MCF 10A (cell line): ENCODE measurements around the gene SNCB. TPM values are rescaled to one million over a fixed set of nuclear protein-coding genes. Genes with fewer than 3 reads are reported as not detected.

ENCODE experiments used
- BruUV-seq: library from RNA; stranded (reverse); fragments of 400-500 nt; replicated peaks from 2 replicates; lab custom pipeline; 2021; lab: Mats Ljungman, UMichigan
- CTCF ChIA-PET: fragments of 300-600 bp; sonication (Branson Sonifier 250); formaldehyde crosslinking; extraction: SDS; loops from one replicate; lab custom pipeline; 2021; ENCODE audit warnings: antibody characterized with exemption, inconsistent platforms; lab: Yijun Ruan, JAX
- POLR2A ChIA-PET: fragments of 300-600, 350-650 bp; sonication (Branson Sonifier 250); formaldehyde crosslinking; extraction: SDS; loops from one replicate; lab custom pipeline; 2020; ENCODE audit warnings: antibody characterized with exemption, inconsistent platforms; lab: Yijun Ruan, JAX
- DNase-seq: peaks from one replicate; pipeline ENCODE4 v3.0.0-alpha.2; 2018; ENCODE audit not compliant: unreplicated experiment
- H3K27ac Mint-ChIP-seq: one replicate; pipeline ENCODE4 v1.8.0; 2022; ENCODE audit warnings: mild to moderate bottlenecking, low read depth, mixed read lengths; ENCODE audit not compliant: unreplicated experiment
- H3K27me3 Mint-ChIP-seq: one replicate; pipeline ENCODE4 v1.8.0; 2022; ENCODE audit warnings: mixed read lengths; ENCODE audit not compliant: insufficient read depth, unreplicated experiment
- H3K36me3 Mint-ChIP-seq: one replicate; pipeline ENCODE4 v1.8.0; 2022; ENCODE audit warnings: mild to moderate bottlenecking, moderate library complexity, mixed read lengths; ENCODE audit not compliant: insufficient read depth, unreplicated experiment
- H3K4me1 Mint-ChIP-seq: one replicate; pipeline ENCODE4 v1.8.0; 2022; ENCODE audit warnings: mixed read lengths; ENCODE audit not compliant: insufficient read depth, unreplicated experiment
- H3K4me3 Mint-ChIP-seq: one replicate; pipeline ENCODE4 v1.8.0; 2022; ENCODE audit warnings: mild to moderate bottlenecking, moderate library complexity, mixed read lengths; ENCODE audit not compliant: unreplicated experiment
- H3K9me3 Mint-ChIP-seq: one replicate; pipeline ENCODE4 v1.8.0; 2022; ENCODE audit warnings: mixed read lengths; ENCODE audit not compliant: unreplicated experiment
- intact Hi-C: fragments of 100-400 bp; cut with micrococcal nuclease; formaldehyde crosslinking; loops from 2 replicates; pipeline ENCODE4 v1.14.1; 2022
- total RNA-seq: library from RNA; stranded (reverse); gene quantifications from 2 replicates; pipeline ENCODE4 v1.2.3, GENCODE V29; 2022
- TF ChIP-seq, protein P1 (sequence below): fragments of 200-600 bp; IDR thresholded peaks from one replicate; pipeline ENCODE4 v1.8.0; 2022; ENCODE audit warnings: antibody characterized with exemption, mild to moderate bottlenecking; ENCODE audit not compliant: unreplicated experiment

The SNCB gene
- total RNA-seq, 1 experiment from 2014 or later = not detected

- TF ChIP-seq, protein P1, sequence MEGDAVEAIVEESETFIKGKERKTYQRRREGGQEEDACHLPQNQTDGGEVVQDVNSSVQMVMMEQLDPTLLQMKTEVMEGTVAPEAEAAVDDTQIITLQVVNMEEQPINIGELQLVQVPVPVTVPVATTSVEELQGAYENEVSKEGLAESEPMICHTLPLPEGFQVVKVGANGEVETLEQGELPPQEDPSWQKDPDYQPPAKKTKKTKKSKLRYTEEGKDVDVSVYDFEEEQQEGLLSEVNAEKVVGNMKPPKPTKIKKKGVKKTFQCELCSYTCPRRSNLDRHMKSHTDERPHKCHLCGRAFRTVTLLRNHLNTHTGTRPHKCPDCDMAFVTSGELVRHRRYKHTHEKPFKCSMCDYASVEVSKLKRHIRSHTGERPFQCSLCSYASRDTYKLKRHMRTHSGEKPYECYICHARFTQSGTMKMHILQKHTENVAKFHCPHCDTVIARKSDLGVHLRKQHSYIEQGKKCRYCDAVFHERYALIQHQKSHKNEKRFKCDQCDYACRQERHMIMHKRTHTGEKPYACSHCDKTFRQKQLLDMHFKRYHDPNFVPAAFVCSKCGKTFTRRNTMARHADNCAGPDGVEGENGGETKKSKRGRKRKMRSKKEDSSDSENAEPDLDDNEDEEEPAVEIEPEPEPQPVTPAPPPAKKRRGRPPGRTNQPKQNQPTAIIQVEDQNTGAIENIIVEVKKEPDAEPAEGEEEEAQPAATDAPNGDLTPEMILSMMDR = no peak
- DNase-seq = no peak
- intact Hi-C loops = no loop called here
- H3K27me3 Mint-ChIP-seq = no peaks in the 10 kb centered on the region
- H3K9me3 Mint-ChIP-seq = no peaks in the 10 kb centered on the region
- POLR2A ChIA-PET = interaction anchor here (0.8 to 1.1 kb wide), 2 partner anchors 39 to 133 kb away, joined by 3 read pairs; partner anchors contain the start of gene FAF2
- peaks cover 5% of the 10 kb centered on the region for H3K4me1 Mint-ChIP-seq
- no peaks in the 10 kb centered on the region for H3K36me3 Mint-ChIP-seq
- no TSS peak for BruUV-seq
- no peak overlapping the region for H3K27ac Mint-ChIP-seq
- H3K4me3 Mint-ChIP-seq = no peak overlapping the region
- CTCF ChIA-PET = no interaction called here
Observed at GRCh38 chr5:176581361-176581760, 49.0 kb downstream of the SNCB start.

- CTCF ChIA-PET = interaction anchor here (0.6 to 3.4 kb wide), 24 partner anchors 8 to 825 kb away, joined by 3 to 33 read pairs (median 4); partner anchors contain the start of genes CLTB and TSPAN17
Observed at GRCh38 chr5:176579323-176579722, 51.0 kb downstream of the SNCB start.

GRCh38 chr5:176578391-176578808 is 51.9 kb downstream of the SNCB start:
- H3K4me3 Mint-ChIP-seq = no peak overlapping the region
- H3K27ac Mint-ChIP-seq = no peak overlapping the region
- ChIA-PET CTCF (interaction anchor here (0.6 to 3.4 kb wide), 32 partner anchors 9 to 826 kb away, joined by 3 to 33 read pairs (median 4); partner anchors contain the start of genes CLTB and TSPAN17), POLR2A (interaction anchor here (0.6 to 2.2 kb wide), 8 partner anchors 29 to 186 kb away, joined by 3 to 18 read pairs (median 5); partner anchors contain the start of genes CDHR2 and RNF44)
- H3K36me3 Mint-ChIP-seq = no peaks in the 10 kb centered on the region
- TF ChIP-seq, protein P1 = peak; percentile 87
- no peaks in the 10 kb centered on the region for H3K27me3 Mint-ChIP-seq
- peaks cover 14% of the 10 kb centered on the region for H3K4me1 Mint-ChIP-seq
- H3K9me3 Mint-ChIP-seq = no peaks in the 10 kb centered on the region
- DNase-seq = peak; percentile 86
- intact Hi-C loops = loop anchor here (1.0 to 2.0 kb wide), 2 partner anchors 36 to 162 kb away; partner anchors contain the start of gene CLTB
- no TSS peak for BruUV-seq

More at GRCh38 chr5:176579323-176579722, 51.0 kb downstream of the SNCB start:
- H3K4me1 Mint-ChIP-seq = peaks cover 7% of the 10 kb centered on the region
- no peak overlapping the region for H3K27ac Mint-ChIP-seq
- no peak overlapping the region for H3K4me3 Mint-ChIP-seq
- DNase-seq = no peak
- H3K36me3 Mint-ChIP-seq = no peaks in the 10 kb centered on the region
- TF ChIP-seq, protein P1 = no peak
- intact Hi-C loops = loop anchor here (2.0 kb wide), 1 partner anchor 37 kb away; no protein-coding TSS in a partner anchor
- H3K27me3 Mint-ChIP-seq = no peaks in the 10 kb centered on the region
- no peaks in the 10 kb centered on the region for H3K9me3 Mint-ChIP-seq
- POLR2A ChIA-PET = interaction anchor here (0.6 to 1.8 kb wide), 5 partner anchors 36 to 132 kb away, joined by 3 to 18 read pairs (median 5); partner anchors contain the start of genes RNF44 and TSPAN17
- BruUV-seq = no TSS peak

DNA sequence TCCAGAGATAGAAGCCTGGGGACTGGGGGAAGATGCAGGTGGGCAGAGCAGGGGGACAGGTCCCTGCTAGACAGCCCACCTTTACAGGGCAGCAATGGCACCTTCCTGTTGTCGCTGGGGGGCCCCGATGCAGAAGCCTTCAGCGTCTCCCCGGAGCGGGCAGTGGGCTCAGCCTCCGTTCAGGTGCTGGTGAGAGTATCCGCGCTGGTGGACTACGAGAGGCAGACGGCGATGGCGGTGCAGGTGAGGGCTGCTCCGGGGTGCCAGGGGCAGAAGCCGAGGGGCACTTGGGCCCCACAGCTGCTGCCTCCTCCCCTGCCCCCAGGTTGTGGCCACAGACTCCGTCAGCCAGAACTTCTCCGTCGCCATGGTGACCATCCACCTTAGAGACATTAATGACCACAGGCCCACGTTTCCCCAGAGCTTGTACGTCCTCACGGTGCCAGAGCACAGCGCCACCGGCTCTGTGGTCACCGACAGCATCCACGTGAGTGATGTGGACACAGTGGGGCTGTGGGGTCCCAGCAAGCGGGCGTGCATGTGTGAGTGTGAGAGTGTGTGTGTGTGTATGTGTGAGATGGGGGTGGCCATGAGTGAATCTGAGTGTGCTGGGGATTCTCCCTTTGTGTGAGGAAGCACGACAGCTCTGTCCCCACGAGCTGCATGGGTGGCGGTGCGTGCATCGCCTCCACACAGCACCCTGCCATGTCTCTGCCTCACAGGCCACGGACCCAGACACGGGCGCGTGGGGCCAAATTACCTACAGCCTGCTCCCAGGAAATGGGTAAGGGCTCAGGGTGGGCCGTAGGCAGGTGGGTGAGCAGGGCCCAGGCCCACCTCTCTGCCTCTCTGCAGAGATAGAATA is 52.8 kb downstream of the SNCB start:
- Mint-ChIP-seq H3K9me3 (no peaks in the 10 kb centered on the region), H3K4me1 (peaks cover 14% of the 10 kb centered on the region), H3K36me3 (no peaks in the 10 kb centered on the region), H3K27me3 (no peaks in the 10 kb centered on the region), H3K27ac (no peak overlapping the region), H3K4me3 (no peak overlapping the region)
- no peak for DNase-seq
- TF ChIP-seq, protein P1 = no peak
- ChIA-PET POLR2A (interaction anchor here (0.6 to 2.2 kb wide), 5 partner anchors 34 to 160 kb away, joined by 3 to 18 read pairs (median 11); partner anchors contain the start of gene RNF44), CTCF (interaction anchor here (0.5 to 3.4 kb wide), 22 partner anchors 11 to 604 kb away, joined by 3 to 33 read pairs (median 4); partner anchors contain the start of genes CLTB and TSPAN17)
- intact Hi-C loops = loop anchor here (1.0 to 2.0 kb wide), 2 partner anchors 35 to 161 kb away; partner anchors contain the start of gene CLTB
- no TSS peak for BruUV-seq
